Stimulated activated naive CD8-positive, alpha-beta T cell treated with anti-CD3 and anti-CD28 coated beads, Interleukin-15, Interleukin-2, amounts not matched to agents 100 U/mL and 50 U/mL, for 24 hours (primary cell): ENCODE data around the gene CRB1.

ENCODE experiments used
- ATAC-seq: fragments of 150-1000 bp; cut with Tn5 transposase; one replicate; pipeline ENCODE4 v1.10.0; 2021
- DNase-seq: peaks from one replicate; pipeline ENCODE4 v3.0.0; 2021

CRB1 gene

DNA sequence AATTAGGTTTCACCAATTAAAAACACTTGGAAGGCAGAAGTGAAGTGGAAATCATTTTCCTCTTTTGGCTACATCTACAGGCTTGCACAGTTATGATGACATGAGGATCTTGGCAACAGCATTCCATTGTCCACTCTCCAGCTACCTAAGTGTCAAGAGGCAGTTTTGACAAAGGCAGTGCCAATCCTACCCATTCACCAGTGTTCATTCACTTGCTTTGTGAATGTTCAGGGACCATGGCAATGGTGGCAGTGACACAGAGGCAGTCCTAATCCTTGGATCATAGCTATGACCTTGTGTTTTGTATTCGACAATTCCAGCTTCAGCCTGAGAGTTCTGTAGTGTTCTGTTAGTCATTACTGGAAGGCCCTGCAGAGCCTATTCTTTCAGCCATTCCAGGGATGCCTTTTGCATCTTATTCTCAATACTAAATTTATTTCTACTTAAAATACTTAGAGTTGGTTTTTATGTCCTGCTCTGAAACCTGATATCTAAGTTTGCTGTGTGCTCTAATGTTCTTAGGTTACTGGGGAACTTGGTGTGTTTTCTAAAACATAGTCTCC lies 36.7 kb downstream of the CRB1 start:
- DNase-seq (no peak), ATAC-seq (no peak)

DNA sequence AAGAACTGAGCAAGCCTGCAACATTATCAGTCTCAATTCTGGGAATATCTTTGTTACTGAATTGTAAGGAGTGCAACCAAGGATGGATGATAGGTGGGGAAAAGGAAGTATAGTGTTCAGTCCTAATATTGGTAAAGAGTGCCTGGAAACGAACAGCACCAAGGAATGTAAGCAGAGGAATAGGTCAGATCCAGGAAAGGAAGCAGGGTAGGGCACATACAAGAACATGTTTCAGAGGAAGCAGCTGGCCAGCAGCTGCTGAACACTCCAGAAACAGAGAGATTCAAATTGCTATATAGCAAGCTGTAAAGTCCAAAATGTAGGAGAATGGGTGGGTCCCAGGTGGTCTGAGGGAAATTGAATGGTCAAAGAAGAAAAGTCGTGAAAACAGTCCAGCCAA lies 37.9 kb downstream of the CRB1 start:
- ATAC-seq (no peak), DNase-seq (no peak)

DNA sequence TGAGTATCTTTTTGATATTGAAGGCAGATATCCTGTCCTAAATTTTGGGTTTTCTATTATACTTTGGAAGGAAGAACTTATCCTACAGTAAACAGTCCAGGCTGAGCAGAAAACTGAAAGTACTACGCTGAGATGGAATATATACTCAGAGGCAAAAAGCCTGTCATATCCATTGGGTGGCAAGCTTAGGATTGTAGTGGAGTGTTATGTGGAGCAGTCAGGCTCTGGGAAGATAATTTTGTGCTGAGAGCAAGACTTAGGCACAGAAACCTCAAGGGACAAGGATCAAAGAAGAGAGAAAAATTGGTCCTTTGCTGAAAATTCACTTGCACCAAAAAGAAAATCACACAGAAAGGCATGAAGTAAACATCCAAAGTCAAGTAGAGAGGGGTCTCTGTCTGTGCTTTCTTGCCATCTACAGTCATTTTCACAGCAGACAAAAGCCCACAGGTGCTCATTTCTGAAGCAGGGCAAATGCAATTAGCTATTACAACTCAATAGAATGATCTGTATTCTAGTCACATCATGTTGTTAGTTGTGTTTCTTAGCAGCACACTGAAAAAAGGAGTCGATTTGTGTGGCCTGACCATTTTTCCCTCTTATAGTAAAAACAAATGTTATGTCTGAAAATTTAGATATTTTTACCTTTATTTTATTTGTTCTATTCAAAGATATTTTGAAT lies 38.5 kb downstream of the CRB1 start:
- ATAC-seq (no peak), DNase-seq (no peak)

DNA sequence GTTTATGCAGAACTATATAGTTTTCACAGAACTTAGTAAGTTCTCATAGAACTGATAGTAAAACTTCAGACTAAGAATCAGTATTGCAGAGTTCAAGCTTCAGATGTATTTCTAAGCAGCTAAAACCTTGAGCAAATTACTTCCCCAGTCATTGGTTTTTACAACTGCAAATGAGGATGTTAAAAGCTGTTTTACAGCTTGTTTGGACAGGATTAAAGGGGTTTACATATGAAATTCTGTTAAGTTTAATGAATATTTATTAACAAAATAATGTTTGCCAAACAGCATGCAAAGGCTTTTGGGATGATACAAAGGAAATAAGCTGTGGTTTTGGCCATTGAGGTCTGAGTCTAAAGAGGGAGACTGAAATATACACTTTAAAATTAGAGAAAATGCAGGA lies 39.1 kb downstream of the CRB1 start:
- no peak for ATAC-seq
- no peak for DNase-seq

DNA sequence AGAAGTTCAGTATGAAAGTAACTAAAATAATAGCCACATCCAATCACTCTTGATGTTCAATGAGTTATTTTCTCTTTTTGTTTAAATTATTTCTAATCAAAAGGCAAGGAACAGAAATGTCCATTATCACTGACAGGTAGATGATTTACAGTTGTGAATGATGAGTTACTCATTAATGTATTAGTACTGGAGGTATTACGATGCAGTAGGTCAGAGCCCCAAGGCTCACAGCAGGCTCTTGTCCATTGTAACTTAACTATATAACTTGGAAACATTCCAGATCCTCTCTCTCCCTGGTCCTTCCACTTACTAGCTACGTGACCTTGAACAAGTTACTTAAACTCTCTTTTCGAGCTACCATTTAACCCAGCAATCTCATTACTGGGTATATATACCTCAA lies 39.5 kb downstream of the CRB1 start:
- DNase-seq, result no peak
- ATAC-seq, result no peak

DNA sequence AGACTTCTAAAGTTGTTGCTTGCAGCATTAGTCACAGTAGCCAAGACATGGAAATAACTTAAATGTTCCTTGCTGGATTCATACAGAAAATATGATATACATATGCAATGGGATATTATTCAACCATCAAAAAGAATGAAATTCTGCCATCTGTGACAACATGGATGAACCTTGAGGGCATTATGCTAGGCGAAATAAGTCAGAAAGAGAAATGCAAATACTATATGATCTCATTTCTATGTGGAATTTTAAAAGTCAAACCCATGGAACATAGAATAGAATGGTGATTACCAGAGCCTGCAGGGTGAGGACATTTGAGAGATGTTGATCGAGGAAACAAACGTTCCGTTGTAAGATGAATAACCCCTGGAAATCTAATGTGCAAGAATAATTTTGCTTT lies 43.0 kb downstream of the CRB1 start:
- no peak for DNase-seq

DNA sequence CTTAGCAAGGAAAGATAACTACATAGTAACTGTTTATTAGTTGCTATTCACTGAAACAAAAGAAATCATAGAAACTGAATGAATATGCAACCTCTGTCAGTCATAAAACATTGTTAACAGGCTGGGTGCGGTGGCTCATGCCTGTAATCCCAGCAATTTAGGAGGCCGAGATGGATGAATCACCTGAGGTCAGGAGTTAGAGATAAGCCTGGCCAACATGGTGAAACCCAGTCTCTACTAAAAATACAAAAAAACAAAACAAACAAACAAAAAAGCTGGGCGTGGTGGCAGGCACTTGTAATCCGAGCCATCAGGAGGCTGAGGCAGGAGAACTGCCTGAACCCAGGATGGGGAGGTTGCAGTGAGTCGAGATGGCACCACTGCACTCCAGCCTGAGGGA lies 44.1 kb downstream of the CRB1 start:
- ATAC-seq, result no peak
- no peak for DNase-seq

More for the DNA sequence above, 43.0 kb downstream of the CRB1 start:
- no peak for ATAC-seq

DNA sequence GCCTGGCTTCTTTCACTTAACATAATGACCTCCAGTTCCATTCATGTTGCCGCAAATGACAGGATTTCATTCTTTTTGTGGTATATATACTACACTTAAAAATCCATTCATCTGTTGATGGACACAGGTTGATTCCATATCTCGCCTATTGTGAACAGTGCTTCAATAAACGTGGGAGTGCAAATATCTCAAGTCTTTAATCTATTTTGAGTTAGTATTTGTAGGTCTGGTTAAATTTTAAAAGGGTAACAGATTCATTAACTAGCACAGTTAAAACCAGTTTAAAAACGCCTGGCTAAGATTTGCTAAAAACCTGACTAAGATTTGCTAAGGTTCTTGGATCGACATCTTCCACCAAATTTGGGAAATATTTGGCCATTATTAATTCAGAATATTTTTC lies 45.7 kb downstream of the CRB1 start:
- ATAC-seq, result no peak

DNA sequence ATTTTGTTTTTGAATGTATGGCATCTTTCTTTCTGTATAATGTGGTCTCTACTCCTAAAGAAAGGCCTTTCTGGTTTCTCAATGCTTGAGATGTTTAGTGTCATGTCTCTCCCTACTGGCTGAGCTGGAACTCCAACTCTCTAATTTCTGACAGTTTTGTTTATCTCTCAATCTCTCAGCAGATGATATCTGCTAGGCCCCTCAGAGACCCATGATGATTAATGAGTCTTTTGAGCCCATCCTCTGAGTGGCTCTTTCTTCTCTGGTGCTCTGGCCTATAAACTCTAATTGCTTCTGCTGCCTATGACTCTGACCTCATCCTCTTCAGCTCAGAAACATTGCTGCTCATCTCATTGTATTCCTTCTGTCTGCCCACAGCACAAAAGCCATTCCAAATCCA lies 46.6 kb downstream of the CRB1 start:
- no peak for DNase-seq
- ATAC-seq, result no peak

More for the DNA sequence above, 45.7 kb downstream of the CRB1 start:
- no peak for DNase-seq

DNA sequence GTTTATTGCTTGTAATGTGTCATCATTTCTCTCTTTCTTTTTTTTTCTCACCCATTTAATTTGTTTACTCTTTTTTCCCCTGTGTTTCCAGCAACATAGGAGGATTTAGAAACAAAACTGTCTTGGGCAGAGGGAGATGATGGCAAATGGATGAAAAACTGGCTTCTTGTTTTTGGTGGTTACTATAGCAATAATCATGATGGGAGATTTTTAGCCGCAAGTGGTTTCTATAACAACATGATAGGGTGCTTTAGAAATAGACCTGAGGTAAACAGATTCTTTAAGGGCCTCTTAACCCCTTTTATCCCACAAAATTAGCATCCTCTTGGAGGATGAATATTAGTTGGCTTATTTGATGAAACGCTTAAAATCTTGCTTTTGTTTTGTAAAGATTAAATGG lies 51.6 kb downstream of the CRB1 start:
- ATAC-seq (no peak), DNase-seq (no peak)

DNA sequence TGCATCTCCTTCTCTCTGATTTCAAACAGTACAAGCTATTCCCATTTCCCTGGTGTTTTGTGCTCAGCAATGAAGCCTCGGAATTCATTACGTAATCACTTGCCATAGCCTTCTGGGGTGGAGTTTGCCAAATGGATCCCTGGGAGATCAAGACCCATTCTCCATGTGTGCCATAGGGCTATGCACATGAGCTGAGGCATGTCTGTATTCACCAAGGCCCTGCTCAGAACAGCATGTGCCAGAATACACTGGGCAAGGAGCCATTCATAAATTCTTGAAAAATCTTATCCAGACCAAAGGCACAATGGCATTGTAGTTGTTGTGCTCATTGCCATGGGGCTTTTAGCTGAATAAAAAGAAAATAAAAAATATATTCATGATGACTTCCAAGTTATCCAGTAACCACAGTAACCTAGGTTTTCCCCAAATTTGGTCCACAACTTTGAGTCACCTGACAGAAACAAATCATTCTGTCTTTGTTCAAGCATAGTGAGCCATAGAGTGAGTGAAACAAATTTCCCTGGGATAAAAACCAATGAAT lies 53.0 kb downstream of the CRB1 start:
- DNase-seq (no peak), ATAC-seq (no peak)

DNA sequence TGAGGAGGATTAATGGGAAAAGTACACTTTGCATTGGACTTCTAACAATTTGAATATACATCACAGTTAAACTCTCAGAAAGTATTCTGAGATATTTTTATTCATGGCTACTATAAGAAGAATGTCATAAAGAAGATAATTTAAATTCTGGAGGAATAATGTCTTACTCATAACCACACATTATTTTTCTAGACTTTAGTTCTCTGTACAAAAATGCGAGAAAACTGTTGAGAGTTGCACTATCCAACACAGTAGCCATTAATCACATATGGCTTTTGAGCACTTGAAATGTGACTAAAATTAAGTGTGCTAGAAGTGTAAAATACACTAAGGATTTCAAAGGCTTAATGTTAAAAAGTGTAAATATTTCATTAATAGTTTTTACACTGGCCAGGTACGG lies 53.8 kb downstream of the CRB1 start:
- no peak for ATAC-seq
- DNase-seq, result no peak

DNA sequence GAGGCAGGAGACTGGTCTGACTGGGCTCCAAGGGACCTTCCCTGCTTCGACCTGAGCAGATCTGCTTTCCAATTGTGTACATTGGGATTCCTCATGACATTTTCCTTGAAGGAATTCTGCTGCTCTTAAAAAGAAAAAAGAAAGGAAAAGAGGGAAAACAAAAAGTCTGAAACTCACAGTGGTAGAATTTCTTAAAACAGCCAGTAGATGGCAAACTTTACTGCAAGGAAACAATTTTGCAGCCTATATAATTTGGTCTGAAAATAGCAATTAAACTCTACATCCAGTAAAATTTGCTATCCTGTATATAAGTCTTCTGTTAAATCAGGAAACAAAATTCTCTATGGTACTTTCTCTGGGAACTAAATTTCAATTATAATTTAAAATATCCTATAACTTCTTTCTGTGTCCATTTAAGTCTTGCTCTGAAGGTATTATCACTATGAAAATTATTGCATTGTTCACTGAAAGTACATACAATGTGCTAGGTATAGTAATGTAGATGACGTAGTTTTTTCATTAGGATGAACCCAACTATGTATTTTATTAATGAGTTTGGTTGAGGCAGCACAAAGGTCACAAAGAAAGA lies 59.8 kb downstream of the CRB1 start:
- ATAC-seq (no peak), DNase-seq (no peak)

DNA sequence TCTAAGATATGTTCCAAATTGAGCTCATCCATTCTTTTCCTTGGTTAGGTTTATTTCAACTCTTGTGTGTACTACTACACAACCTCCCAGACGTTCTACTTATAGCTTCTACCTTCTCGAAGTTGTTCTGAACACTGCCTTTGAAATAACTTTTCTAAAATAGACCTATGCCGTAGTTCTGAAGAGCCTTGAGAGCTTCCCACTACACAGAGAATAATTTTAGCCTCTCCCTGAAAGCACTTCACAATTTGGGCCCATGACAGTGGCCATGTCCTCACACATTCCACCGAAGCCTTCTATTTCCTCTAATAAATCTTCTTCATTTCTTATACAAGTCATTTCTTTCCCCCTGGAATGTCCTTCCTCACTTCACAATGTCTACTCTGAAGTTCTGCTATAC lies 62.2 kb downstream of the CRB1 start:
- DNase-seq, result no peak
- ATAC-seq, result no peak

DNA sequence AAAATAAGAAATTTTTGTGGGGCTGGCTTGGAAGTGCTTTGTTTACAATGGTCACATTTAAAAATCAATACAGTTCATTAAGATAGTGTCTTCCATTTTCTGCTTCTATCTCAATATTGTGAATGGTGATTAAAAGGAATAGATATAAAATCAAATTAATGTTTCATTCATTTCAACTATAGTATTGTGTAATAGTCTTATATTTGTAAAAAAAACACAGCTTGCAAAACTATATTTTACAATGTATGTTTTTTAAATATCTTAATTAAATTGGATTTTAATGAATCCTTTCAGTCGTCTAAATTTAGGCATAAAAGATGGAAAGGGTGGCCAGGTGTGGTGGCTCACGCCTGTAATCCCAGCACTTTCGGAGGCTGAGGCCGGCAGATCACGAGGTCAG lies 63.5 kb downstream of the CRB1 start:
- ATAC-seq, result no peak
- DNase-seq, result no peak

DNA sequence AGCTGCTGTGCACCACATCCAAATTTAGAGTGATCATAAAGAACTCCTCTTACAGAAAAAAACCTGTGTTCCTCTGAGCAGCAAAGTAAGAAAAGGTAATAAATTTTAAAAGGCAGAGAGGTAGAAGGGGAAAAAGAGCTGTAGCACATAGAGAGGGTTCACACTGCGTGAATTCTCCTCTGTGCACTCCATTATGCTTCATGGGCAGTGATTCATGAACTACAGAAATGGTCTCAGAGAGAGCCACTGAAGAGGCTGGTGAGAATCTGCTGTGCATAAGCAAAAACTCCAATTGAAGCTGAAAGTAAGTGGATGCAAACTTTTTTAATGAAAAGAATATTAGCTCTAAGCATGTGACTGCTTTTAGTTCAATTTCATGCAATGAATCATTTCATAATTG lies 65.0 kb downstream of the CRB1 start:
- DNase-seq (no peak), ATAC-seq (no peak)

DNA sequence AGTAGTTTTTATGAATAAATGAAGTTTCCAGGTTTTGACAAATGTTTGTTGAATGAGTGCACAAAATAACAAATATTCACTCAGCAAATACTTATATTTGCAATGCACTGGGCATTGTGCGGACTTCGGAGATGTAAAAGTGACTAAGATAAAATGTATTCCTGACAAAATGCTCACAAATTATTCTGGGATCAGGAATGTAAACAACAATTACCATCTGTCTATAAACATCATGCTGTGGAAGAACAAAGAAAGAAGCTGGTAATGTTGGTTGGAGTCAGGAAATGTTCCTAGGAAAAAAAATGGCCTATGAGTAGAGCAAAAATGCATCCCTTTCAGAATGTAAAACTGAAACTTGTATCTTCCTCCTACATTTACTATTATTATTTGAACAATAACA lies 68.5 kb downstream of the CRB1 start:
- ATAC-seq, result no peak

DNA sequence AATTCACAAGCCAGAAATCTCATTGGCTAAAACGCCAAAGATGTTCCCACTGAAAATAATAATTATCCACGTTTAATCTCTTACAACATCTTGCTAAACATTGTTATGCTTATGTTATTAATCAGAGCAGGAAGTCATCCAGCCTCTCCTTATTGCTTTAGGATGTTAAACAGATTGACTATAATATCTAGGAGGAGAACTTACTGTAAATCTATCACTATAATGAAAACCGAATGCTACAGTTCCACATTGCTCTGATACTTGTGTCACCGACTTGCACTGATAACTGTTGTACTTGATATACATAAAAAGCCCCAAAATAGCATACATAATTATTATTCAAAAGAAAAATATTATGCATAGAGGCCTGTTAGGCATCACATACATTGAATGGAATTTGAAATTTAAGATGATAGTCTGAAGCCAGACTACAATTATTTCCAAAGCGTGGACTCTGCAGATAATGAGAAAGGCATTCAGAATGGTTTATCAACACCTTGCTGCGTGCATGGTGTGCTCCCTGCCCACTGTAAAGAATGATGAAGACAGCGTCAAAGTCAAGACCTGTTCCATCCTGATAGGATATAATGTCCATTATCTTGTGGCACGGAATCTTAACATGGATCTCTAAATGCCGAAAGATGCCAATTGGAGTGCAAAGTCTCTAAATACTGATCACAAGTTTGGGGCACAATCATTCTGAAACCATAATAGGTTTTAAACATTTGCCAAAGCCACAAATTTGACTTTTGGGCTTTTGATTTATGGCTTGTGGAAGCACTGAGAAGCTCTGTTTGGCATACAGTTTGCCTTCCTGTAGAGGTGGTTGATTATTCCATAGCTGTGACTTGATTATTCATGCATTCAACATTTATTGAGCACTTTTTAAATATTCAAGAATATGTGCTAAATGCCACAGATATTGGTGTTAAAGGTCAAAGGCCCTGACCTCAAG lies 71.3 kb downstream of the CRB1 start:
- DNase-seq (no peak), ATAC-seq (no peak)

More for the DNA sequence above, 68.5 kb downstream of the CRB1 start:
- DNase-seq, result no peak

DNA sequence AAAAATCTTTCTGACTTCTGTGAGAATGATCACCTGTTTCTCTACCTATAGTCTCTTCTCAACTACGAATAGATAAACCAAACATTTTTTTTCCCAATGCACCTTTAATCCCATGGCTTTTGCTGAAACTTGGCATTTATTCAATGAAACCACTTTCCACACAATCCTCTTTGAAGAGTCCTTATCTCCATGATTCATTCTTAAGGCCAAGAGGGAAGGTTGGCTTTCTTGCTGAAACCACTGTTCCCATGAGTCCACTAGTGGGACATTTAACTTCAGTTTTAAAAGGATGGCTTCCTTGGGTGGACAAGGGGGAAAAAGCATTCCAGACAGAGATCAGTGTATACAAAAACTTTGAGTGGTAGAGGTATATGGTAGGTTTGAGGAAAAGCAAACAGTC lies 73.6 kb downstream of the CRB1 start:
- ATAC-seq (no peak), DNase-seq (no peak)

DNA sequence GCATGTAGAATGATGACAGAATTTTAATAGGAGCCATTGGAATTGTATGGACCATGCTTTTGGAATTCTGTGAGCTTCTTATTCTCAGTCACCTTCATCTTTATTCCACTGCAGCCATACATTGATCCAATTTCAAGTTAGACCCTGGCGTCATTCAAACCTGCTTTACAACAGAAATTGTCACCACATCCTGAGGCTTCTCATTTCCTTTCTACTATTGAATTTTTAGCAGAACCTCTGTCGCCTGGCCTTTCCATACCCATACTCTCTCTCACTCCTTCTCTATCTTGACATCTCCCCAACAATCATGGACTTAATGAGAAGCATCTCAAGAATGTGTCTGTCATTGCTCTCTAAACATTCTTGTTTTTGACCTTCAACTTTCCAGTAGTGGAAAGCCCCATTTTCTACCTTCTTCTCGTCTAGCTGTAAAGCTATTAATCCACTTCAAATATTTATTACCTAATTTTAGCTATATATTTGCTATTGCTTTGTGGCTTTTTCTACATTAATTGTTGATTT lies 74.1 kb downstream of the CRB1 start:
- DNase-seq (no peak), ATAC-seq (no peak)

DNA sequence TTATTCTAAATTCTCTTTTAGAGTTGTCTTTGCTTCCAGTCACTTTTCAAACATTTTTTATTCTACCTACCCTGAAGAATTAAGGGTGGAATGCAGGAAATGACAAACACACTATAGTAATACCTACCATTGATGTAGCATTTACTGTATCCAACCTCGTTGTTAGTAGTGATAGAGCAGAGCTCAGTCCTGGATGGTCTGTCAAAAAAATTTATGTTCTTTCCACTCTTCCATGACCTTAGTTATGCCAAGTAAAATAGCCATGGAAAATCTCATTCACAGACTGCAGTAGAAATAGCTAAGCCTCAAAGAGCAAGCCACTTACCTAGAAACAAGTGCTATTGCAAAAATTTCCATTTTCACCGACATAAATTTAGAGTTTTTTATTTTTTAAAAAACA lies 74.6 kb downstream of the CRB1 start:
- no peak for DNase-seq
- ATAC-seq, result no peak

DNA sequence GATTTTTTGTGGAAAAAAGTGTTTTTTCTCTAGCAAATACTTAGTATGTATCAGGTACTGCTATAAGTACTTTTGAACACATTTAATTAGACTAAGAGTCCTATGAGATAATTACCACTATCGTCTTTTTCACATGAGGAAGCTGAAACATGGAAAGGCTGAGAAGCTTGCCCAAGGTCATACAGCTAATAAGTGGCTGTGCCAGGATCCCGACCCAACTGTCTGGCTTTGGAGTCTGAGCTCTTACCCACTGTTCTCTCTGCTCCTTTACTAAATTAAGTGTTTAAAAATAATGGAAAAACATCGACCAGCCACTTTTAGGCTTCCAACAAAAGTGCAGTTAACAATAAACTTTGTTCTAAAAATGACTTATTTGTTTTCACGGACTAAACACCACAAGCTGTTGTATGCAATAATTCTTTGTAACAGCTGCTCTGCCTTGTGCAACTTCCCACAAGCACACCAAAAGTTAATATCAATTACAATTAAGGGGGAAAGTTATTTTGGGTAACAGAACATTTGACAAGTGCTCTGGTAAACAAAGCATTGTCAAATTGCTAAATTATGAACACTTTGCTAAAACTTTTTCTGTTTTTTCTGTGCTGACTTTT lies 75.7 kb downstream of the CRB1 start:
- ATAC-seq (no peak), DNase-seq (no peak)
